AG09309 (cell line): Measurements from ENCODE around the gene ATP1B4.

ENCODE experiments used
- DNase-seq: peaks from one replicate; pipeline ENCODE4 v3.0.0-alpha.2; 2010; ENCODE audit warnings: low read depth
- H3K4me3 ChIP-seq: 2 replicates; pipeline ENCODE4 v1.5.1; 2011; ENCODE audit warnings: mild to moderate bottlenecking, low read depth, low read length, moderate library complexity; ENCODE audit not compliant: control insufficient read depth
- TF ChIP-seq, protein P1 (sequence below): IDR thresholded peaks from 2 replicates; pipeline ENCODE4 v1.5.1; 2011; ENCODE audit warnings: mild to moderate bottlenecking, low read depth, low read length, inconsistent platforms; ENCODE audit not compliant: insufficient read depth, control insufficient read depth; ENCODE audit errors: missing control alignments

The ATP1B4 gene

DNA sequence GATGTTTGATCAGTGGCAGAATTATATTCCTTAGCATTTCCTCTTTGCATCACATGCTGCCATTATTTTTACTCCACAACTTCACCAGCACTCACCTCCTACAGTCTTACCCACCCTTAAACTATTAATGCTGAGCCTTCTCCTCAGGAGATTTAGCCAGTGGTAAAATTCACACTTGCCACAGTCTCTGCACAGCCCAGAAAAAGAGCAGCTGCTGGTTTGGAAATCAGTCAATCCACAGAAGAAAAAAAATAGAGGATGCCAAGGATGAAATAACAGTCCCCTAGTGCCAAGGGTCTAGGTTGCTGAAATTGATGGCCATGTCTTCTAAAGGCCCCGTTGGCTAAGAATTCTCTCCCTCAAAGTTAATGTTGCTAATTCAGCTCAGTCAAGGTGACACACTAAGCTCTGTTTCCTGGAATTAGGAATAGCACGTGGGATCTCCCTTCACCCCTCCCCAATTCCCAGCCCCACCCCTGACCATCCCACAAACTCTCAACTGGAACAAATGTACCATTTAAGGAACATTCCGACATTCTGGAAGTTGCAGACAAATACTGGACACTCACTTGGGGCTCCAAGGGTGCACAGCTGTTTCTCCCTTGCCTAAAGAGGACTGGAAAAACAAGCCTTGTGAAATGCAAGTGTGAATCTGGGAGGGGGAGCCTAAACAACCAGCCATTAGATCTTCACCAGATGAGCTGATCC is 5.7 kb downstream of the ATP1B4 start:
- no peak for DNase-seq
- TF ChIP-seq, protein P1, sequence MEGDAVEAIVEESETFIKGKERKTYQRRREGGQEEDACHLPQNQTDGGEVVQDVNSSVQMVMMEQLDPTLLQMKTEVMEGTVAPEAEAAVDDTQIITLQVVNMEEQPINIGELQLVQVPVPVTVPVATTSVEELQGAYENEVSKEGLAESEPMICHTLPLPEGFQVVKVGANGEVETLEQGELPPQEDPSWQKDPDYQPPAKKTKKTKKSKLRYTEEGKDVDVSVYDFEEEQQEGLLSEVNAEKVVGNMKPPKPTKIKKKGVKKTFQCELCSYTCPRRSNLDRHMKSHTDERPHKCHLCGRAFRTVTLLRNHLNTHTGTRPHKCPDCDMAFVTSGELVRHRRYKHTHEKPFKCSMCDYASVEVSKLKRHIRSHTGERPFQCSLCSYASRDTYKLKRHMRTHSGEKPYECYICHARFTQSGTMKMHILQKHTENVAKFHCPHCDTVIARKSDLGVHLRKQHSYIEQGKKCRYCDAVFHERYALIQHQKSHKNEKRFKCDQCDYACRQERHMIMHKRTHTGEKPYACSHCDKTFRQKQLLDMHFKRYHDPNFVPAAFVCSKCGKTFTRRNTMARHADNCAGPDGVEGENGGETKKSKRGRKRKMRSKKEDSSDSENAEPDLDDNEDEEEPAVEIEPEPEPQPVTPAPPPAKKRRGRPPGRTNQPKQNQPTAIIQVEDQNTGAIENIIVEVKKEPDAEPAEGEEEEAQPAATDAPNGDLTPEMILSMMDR: no peak
- no peak overlapping the region for H3K4me3 ChIP-seq

DNA sequence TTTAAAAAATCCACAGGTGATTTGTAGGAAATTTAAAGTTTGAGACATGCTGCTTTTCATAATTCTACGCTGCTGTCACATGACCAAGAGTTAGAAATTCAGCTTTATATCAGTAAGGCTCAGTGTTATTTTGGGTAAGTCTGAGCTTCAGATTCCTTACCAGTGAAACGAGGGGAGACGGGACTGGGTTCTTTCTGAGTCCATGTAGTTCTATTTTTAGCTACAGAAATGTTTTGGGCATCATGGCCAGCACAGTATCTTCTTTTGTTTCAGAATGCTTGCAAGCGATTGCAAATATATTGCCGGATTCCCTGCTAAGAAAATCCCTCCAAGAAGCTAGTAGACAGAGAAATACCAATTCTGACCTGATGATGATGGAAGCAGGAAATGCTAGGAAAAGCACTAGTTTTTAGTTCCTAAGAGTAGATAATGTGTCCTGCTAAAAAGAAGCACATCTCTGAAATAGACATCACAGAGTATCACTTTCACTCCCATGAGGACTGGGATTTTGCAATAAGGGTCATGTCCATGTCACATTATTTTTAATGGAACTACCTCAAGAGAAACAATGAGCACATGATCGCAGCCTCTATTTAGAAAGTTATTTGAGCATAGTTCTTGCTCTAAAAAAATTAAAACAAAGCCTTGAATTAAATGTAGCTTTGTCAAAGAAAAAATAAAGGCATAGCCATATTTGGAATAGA is 10.9 kb downstream of the ATP1B4 start:
- TF ChIP-seq, protein P1: no peak
- H3K4me3 ChIP-seq: no peak overlapping the region
- DNase-seq: no peak

DNA sequence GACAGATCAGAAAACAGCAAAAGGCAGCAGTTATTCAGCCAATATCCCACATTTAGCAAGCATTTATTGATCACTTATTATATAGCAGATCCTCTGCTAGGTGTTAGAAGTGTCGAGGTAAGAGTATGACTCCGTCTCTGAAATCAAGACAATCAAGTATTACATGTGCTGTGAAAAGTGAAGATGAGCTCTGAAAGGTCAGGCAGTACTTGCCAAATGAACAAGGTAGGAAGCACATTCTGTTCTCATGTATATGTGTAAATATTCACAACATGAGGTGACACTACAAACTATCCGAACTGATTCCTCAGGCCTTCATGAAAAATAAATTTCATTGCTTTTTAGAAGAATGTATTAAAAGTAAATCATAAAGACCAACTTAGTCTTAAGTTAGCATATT is 15.3 kb downstream of the ATP1B4 start:
- TF ChIP-seq, protein P1: no peak
- no peak overlapping the region for H3K4me3 ChIP-seq
- DNase-seq: no peak

DNA sequence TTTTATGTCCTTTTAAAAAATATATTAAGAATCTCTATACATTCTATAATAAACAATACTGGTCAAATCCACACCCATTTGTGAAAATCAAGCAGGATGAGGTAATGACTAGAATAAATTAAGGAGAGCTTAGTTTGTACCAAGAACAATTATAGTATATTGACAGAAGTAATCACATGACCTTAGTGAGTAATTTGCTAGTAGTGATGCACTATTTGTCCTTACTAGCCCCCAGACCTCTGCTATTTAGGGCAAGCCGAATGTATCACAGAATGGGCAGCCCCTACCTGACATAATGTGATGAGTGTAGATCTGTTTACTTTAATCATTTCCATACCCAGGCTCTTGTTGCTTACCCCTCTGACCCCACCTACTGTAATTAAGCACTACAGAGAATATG is 15.8 kb downstream of the ATP1B4 start:
- DNase-seq: no peak

DNA sequence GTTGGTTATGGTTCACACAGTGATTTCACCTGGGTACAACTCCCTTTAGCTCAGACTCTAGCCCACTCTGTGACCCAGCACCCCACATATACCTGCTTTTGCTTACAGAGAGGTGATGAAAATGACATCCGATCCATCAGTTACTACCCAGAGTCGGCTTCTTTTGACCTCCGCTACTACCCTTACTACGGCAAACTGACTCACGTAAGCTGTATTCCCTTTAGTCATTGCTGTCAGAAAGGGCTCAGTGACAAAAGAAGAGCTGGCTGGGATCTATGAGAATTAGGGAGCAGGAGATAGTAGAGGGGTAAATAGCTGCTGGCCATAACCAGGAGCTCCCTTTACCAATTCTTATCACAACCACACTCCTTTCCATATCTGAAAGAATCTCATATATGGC is 16.7 kb downstream of the ATP1B4 start:
- TF ChIP-seq, protein P1: no peak
- H3K4me3 ChIP-seq: no peak overlapping the region
- no peak for DNase-seq

More for the DNA sequence above, 15.8 kb downstream of the ATP1B4 start:
- H3K4me3 ChIP-seq: no peak overlapping the region
- TF ChIP-seq, protein P1: no peak

DNA sequence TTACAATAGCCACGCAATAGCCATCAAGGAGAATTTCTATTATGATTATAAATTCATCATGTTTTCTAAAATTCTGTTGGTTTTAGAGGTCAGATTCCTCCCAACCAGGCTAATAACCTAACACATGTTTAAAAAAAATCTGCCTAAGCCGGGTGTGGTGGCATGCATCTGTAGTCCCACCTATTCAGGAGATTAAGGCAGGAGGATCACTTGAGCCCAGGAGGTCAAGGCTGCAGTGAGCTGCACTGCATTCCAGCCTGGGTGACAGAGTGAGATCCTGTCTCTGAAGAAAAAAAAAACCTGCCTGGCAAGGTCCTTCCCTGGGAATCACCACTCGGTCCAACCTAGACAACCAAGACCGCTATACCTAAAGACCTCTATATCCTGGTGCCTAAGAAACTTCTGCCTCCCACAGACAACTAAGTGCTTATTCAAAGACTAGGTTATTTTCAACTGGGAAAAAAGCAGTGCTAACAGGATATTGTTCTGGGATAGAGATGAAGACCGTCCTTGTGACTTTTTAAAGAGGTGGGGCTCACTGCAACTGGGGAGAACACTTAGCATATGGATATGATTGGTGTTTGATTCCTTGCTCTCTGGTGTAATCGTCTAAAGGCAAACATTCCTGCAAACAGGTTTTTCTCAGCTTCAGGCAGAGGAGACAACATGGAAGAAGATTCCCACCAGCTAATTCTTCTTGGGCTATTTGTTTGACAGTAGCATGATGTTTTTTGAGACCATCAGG is 18.2 kb downstream of the ATP1B4 start:
- H3K4me3 ChIP-seq: no peak overlapping the region
- TF ChIP-seq, protein P1: no peak
- no peak for DNase-seq
